ENCODE measurements around the gene GANC.

The GANC gene

DNA sequence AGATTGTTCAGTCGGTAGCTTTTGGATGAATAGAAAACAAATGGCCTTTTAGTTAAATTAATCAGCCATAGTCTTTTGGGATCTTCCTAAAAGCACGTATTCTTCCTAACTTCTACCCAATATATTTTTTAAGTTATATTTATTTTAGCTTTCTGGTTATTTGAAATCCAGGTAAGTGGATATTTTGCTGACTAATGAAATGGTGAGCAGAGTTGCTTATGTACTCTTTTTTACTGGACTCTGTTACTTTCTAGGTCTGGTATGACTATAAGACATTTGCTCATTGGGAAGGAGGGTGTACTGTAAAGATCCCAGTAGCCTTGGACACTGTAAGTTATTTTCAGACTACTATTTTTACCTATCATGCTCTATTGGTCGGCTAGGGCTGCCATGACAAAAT lies 72.5 kb downstream of the GANC start:
- no peak for DNase-seq

DNA sequence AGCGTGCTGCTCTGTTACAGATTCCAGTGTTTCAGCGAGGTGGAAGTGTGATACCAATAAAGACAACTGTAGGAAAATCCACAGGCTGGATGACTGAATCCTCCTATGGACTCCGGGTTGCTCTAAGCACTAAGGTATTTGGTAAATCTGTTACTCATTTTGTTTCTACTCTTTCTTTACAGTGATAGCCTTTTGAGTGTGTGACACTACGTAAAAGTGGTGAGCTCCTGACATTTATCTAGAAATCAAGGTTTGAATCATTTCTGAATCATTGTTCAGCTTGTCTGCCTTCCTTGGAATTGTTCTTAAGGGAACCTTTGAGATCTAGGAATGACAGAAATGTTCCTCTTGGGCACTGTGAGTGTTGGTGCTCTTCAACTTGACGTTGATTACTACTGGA lies 75.1 kb downstream of the GANC start:
- DNase-seq = no peak

DNA sequence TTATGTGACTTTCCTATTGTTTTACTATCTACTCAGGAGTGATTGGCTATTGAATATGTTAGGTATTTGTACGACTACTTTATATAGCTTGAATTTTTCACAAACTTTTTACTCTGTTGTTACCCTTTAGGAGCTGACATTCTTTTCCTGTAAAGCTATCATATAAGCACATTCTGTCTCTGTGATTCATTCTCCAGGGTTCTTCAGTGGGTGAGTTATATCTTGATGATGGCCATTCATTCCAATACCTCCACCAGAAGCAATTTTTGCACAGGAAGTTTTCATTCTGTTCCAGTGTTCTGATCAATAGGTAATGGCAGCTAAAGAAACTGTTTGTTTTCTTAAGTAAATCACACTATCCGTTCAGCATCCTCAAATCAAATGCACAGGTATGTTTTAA lies 76.2 kb downstream of the GANC start:
- DNase-seq = no peak

DNA sequence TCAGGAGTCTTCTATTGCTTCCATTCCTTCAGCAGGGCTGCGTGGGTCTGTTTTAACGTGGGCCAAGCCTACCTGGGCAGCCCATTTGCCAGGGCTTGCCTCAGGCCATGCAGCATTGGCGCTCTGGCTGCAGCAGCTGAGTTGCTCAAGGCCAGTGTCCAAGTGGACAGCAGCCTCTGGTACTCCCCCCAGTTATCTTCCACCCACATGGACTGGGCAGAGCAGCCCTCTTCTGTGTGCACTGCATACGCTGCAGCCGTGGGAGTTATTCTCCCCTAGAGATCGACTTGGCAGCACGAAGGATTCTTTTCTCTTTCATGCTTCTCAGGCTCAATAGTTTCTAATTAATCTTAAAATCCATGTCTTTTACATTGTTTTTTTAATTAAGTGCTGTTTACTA lies 79.4 kb downstream of the GANC start:
- DNase-seq = no peak

DNA sequence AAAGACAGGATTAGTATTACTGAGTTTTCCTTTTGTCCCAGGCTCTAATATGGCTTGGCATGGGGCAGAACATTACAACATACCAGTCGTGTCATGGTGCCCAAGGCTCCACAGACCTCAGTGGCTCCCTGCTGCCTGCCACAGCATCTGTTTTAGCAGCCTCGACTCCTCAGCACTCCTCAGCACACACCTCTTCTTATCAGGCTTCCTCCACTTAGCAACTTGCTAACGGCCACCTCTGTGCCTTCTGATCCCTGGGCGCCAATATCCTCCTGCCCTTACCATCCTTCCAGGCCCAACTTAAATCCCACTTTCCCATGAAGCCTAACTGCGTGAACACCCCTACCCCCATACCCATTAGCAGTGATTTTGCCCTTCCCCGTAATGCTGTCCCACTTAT lies 80.1 kb downstream of the GANC start:
- DNase-seq = no peak

DNA sequence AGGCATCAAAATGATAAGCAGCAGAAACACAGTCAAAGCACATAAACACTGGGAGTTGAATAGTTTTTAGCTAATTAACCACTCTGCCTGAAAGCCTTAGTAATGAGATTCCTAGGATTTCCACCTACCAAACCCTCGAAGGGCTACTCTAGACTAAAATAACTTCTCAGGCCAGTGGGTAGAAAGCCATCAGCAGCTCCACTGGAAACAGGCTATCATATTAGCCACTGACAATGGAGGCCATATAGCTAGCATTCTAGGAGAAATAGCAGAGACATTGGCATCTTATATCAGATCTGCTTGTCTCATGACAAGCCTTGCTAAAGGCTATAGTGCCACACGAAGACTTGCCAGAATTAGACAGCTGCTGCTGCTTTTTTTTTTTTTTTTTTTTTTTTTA lies 81.8 kb downstream of the GANC start:
- DNase-seq = no peak

DNA sequence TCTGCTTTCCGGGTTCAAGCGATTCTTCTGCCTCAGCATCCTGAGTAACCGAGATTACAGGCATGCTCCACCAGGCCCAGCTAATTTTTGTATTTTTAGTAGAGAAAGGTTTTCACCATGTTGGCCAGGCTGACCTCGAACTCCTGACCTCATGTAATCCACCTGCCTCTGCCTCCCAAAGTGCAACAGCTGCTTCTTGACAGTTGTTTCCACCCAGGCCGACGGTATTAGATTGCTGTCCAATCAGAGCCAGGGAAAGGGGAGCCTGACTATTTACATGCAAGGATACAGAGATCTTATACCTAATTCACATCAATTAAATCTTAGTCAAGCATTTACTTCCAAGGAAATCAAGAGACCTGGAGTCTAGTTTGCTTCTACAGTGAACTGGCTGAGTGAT lies 82.3 kb downstream of the GANC start:
- no peak for DNase-seq

DNA sequence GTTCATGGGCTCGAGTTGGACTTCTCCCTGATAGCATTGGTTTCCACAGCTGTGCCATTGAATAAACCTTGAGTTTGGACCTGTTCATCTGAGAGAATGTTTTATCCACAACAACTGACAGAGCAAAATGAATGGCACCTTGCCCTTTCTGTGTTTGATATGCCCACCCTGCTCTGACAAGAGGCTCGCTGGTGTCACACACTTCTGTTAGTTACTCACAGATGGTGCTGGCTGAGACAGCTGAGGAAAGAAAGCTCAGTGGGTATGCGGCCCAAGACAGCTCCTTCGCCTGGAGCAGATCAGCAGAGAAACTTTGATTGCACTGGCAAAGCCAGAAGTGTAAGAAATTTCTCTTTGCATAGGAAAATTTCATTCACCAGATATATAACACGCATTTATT lies 83.8 kb downstream of the GANC start:
- no peak for DNase-seq

DNA sequence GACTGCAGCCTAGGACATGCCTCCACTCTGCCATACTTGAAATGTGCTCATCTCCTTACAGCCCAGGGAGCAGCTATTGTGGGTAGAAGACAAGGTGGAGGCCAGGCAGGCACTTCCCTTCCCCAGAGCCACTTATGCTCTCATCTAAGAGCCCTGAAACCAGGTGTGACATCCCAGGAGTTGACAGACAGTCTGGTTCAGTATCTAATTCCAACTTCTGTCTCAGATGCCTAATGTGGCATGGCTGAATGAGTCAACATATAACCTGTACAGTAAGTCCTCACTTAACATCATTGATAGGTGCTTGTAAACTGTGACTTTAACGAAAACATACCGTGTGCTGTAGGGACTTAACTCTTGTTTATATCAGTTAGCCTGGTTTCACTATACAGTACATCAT lies 85.1 kb downstream of the GANC start:
- no peak for DNase-seq

DNA sequence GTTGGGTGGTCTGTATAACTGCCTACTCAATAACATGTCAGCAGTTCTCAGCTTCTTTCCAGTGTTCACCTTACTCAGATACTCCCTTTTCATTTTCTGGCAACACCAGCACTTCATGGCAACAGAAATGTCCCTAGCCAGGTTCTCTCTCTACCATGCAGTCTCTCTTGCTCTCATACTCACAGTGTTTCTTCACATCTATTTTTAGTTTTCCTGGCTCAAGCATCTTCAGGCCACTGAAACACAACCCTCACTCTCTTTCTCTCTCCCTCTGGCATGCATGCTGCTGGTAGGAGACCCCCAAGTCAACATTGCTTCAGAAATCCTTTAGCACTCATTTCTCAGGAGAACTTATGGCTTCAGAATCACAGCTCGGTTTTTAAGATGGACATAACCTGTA lies 86.2 kb downstream of the GANC start, which contains the start of gene CAPN3:
TSS of gene CAPN3 (plus strand) at position 253 of the 400 bp plus-strand sequence. CDS start 305 bp downstream, outside the sequence.
- no peak for DNase-seq

DNA sequence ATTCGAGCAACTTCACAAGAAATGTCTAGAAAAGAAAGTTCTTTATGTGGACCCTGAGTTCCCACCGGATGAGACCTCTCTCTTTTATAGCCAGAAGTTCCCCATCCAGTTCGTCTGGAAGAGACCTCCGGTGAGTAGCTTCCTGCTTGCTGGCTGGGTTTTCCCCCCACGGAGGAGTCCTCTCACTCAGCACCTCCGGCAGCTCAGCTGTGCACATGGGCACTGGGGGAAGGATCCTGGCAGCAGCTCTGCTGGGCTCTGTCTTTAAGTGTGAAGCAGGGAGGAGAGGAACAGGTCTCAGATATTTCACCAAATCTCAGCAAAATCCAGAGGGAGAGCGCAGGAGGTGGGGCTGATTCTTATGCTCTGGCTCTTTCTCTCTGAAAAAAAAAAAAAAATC lies 87.0 kb downstream of the GANC start:
- DNase-seq = peak in 3 of 4 experiments; percentile 26 to 45 (median 28)

DNA sequence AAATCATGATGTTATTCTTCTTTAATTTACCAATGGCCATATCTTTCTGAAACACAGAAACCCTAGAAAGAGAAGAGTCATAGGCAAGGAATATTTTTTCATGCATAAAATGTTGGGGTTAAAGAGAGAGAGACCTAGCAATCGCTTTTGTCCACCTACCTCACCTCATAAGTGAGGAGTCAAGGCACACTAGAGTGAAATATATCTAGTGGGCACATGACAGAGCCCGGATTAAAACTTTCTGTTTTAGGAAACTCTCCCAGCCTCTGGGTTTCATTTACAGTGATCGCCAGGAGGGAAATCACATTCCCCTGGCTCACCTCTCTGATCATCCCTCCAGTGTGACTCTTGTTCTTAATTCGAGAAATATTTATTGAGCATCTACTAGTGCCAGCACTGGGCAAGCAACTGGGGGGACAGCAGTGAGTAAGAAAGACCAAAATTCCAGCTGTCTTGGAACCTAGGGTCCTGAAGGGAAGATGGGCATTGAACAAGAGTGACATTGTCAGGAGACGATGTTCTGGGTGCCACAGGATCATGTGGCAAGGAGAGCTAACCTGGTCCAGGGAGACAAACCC lies 87.6 kb downstream of the GANC start:
- no peak for DNase-seq

DNA sequence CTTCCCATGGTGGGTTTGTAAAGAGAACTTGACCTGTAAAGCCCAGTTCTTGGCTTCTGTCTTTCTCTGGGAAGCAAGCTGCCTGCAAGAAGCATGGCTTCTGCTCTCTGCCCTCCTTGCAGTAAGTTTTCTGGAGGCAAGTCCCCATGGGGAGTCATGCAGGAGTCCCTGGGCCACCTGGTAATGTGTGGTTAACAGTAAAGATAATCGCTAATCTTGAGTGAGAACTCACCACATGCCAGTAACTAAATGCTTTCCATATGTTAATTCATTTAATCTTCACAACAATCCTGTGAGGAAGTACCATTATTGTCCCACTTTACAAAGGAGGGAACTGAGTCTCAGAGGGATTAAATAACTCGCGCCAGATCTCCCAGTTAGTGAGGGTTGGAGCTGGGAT lies 90.5 kb downstream of the GANC start:
- DNase-seq = no peak

DNA sequence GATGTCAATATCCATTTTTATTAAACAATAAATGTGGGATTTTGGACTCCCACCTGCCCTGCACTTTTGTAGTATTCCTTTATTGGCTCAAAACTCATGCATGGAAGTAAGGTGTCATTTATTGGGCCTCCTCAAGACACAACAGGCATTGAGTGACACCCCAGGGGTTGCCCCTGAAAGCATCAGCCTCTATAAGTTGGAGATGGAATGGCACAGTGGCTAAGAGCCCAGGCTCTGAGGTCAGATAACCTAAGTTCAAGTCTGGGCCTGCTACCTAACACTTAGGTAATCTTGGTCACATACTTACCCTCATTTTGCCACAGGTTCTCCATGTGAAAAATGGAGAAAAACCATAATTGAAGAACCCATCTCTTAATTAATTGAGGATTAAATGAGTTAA lies 90.9 kb downstream of the GANC start:
- DNase-seq = no peak

DNA sequence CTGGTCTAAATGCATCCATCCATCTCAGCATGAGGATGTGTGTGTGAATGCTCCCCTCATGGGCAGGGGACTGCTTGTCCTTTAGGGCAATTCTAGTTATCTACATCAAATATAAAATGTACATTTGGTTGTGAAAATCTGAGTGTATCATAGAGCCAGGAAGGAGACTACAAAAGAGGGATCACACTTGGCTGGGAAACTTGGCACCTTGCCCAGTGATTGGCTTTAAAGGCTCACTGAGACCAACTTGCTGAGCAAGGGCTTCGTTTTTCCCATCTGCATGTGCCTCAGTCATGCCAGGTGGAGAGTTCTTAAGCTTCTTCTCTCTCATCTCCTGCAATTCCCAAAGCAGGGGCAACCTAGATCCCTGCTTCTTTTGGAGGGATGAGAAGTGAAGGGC lies 91.5 kb downstream of the GANC start:
- no peak for DNase-seq

DNA sequence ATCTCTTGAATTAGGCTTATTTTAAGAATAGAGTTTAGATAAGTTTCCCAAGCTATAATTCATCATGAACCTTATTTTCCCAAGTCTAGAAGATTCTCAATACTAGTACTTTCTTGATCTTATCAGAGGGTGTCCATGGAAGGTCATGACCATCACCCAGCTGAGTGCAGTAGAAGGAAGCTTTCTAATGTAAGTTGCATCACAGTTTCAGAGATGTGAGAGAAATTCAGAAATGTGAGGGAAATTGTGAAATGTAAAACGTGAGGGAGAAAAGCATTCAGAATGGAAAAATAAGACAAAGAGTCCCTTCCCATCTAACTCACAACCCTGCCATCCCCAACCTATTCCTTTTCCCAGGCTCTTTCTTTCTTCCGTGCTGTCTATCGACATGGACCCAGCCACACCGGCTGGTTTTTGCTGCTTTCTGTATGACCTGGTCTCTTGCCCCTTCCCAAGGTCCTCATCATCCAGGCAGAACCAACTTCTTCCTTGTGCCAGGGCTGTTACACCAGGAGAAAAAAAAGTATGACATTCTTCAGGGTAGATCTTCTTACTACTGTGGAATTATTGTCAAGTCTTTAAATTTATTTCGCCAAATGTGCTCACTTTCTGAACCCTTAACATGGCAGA lies 93.0 kb downstream of the GANC start:
- peak in 3 of 4 experiments; percentile 29 to 65 (median 54) for DNase-seq

DNA sequence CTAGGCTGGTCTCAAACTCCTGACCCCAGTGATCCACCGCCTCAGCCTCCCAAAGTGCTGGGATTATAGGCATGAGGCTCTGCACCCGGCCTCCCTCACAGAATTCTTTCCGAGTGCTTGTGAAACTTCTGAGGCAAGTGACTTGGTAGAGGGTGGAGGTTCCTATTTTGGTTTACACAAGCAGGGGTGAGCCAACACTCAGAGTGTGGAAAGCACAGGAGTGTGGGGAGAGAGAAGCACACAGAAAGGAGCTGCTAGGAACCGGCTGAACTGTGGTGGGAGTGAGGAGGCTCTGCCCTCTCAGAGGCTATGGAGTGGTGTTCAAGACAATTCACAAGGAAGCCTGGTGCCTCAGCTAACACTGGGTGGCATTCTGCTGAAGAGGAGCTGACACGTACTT lies 94.0 kb downstream of the GANC start:
- peak; percentile 83 to 95 (median 91) for DNase-seq

DNA sequence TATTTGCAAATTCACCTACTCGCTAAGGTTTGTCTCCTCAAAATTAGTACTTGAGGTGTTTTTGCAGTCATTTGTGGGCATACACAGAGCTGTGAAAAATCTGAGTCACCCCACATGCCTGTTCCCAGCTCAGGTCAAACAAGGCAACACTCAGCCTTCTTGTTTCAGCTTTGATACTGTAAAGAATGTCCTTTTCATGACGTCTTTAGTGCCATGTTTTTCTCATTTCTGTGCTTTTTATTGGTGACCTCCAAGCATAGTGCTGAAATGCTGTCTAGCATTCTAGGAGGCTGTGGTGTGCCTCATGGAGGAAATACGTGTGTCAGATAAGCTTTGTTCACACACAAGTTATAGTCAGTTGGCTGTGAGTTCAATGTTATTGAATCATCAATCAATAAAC lies 95.1 kb downstream of the GANC start:
- no peak for DNase-seq

DNA sequence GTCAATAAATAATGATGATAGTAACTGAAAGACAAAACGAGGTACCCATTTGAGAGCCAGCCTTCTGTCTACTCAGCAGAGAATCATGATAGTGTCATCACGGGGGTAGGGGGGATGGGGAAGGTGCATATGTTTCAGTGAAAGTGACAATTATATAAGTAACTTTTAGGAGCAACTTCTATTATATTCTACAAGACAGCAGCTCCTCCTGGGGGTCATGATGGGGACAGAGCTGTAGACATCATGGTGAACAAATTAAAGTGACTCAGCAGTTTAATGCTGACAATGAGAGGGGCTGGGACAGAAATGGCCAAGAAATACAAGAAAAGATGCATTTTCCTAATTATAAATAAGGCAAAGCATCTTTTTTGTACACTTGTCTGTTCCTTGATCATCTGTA lies 98.1 kb downstream of the GANC start:
- DNase-seq = peak in 3 of 4 experiments; percentile 18 to 23 (median 19)

DNA sequence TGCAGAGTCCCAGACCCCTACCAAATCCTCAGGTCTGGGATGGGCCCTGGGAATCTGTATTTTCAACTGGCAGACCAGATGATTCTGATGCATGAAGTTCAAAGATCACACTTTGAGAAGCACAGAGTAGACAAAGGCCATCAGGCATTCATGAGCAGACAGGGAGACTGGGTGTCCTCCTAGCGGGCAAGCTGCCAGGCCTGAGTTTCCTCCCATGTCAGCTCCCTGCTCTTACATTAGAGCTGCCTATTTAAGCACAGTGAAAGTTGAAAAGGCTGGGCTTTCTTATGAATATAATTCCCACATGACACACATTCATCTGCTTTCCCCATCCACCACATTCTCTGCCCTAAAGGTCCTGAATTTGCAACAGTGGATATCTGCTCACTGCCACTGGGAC lies 100.3 kb downstream of the GANC start:
- peak in 1 of 4 experiments; percentile 8 for DNase-seq

DNA sequence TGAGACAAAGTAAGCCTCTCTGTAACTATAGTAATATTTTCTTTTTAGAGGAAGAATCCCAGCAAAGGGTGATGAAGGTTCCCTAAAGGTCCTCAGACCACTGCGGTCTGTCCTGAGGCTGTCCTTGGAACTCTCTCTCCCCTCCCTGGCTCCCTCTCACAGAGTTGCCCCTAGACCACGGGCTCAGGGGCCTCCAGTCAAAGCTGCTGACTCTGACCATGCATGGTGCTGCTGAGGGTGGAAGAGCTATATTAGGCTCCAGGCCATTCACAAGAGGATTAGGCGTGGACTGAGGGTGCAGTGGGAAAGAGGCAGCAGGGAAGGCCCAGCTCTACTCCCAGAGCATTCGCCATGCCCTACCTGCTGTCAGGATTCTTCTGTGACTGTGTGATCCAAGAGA lies 100.9 kb downstream of the GANC start:
- no peak for DNase-seq

DNA sequence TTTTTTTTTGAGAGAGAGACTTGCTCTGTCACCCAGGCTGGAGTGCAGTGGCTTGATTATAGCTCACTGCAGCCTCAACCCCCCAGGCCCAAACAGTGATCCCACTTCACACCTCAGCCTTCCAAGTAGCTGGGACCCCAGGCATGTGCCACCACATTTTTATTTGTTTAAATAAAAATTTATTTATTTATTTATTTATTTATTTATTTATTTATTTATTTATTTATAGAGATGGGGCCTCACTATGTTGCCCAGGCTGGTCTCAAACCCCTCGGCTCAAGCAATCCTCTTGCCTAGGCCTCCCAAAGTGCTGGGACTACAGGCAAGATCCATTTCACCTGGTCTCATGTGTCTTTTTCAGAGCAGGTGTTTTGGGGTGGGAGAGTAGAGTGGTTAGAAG lies 101.8 kb downstream of the GANC start:
- DNase-seq = no peak

DNA sequence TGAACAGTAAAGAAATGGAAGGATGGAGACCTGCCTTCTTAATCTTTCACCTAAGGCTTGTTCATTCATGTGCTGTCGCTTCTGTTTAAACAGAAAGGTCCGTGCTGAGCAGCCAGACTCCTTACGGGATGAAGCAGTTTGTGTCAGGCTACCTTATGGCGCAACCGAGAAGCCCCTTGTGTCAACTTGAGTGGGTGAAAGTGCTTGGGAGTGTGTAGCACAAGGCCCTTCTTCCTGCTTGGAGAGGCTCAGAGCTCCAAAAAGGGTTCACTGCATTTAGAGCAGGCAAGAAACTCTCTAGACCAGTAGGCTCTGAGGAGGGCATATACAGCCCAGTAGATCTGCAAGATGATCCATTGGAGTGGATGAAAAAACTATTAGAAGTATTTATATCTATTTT lies 102.3 kb downstream of the GANC start:
- DNase-seq = no peak

DNA sequence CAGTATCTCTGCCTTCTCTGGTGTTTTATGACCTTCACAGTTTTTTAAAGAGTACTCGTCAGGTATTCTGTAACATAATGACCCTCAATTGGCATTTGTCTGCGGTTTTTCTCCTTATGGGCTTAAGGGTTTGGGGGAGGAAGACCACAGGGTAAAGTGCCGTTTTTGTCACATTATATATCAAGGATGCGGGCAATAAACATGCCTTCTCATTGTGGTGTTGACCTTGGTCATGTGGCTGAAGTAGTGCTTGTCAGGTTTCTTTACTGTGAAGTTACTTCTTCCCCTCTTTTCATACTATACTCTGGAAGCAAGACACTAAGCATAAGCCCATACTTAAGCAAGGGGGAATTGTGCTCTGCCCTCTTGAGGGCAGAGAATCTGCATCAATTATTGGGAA lies 102.9 kb downstream of the GANC start:
- no peak for DNase-seq

DNA sequence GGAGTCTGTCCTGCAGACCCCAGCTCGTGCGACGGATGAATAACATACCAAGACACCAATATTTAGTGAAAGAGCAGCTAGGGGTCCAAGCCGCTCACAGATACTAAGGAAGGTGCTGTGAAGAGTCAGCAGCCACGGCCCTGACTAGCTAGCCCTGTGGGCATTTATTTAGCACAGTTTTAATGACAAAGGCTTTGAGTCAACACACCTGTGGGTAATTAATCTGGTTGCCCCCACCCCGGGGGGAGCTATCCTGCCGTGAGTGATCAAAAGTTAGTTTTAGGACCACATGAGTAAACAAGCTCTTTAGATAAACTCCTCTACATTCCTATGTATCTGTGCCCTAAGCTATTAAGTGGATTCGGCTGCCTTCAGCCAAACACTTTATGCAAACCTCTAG lies 105.0 kb downstream of the GANC start:
- DNase-seq = no peak

Measured in suppressor macrophage (primary cell).